ENCODE measurements around the gene PAK1.
A peak's percentile ranks its signal among the peaks of the same experiment; 100 is the strongest.
"Not testable (repeated sequence)": the region's sequence is repeated elsewhere in the genome, so short reads cannot be mapped to it uniquely, and the experiment has no call there.

Gene PAK1

GRCh38 chr11:77473801-77474683, at the start of gene PAK1:
TSS of gene PAK1 (minus strand) at chr11:77474094. CDS start at chr11:77392520, 81,574 bp downstream.
- peak; percentile 75 for DNase-seq (ENCODE audit: low spot score)

GRCh38 chr11:77522215-77522614, 48.3 kb upstream of the PAK1 start:
- no peak for DNase-seq (ENCODE audit: low spot score)

GRCh38 chr11:77519847-77520246, 46.0 kb upstream of the PAK1 start:
- no peak for DNase-seq (ENCODE audit: low spot score)

- DNase-seq (ENCODE audit: low spot score) = no peak
These were observed 44.6 kb upstream of the PAK1 start for GRCh38 chr11:77518471-77518870.

GRCh38 chr11:77517753-77518152, 43.9 kb upstream of the PAK1 start:
- no peak for DNase-seq (ENCODE audit: low spot score)

- DNase-seq (ENCODE audit: low spot score) = no peak
These were observed 43.3 kb upstream of the PAK1 start for GRCh38 chr11:77517226-77517625.

- DNase-seq (ENCODE audit: low spot score) = no peak
These were observed 41.6 kb upstream of the PAK1 start for GRCh38 chr11:77515483-77515882.

- no peak for DNase-seq (ENCODE audit: low spot score)
These were observed 41.2 kb upstream of the PAK1 start for GRCh38 chr11:77515063-77515462.

GRCh38 chr11:77512092-77512491, 38.2 kb upstream of the PAK1 start:
- peak; percentile 43 for DNase-seq (ENCODE audit: low spot score)

GRCh38 chr11:77510851-77511250, 37.0 kb upstream of the PAK1 start:
- DNase-seq (ENCODE audit: low spot score) = no peak

GRCh38 chr11:77510095-77510494, 36.2 kb upstream of the PAK1 start:
- no peak for DNase-seq (ENCODE audit: low spot score)

- DNase-seq (ENCODE audit: low spot score) = no peak
These were observed 34.1 kb upstream of the PAK1 start for GRCh38 chr11:77508019-77508418.

GRCh38 chr11:77506857-77507256, 33.0 kb upstream of the PAK1 start:
- no peak for DNase-seq (ENCODE audit: low spot score)

- no peak for DNase-seq (ENCODE audit: low spot score)
These were observed 32.1 kb upstream of the PAK1 start for GRCh38 chr11:77505956-77506355.

GRCh38 chr11:77503006-77503405, 29.1 kb upstream of the PAK1 start:
- no peak for DNase-seq (ENCODE audit: low spot score)

- no peak for DNase-seq (ENCODE audit: low spot score)
These were observed 28.5 kb upstream of the PAK1 start for GRCh38 chr11:77502346-77502905.

- peak; percentile 28 for DNase-seq (ENCODE audit: low spot score)
These were observed 27.9 kb upstream of the PAK1 start for GRCh38 chr11:77501758-77502157.

GRCh38 chr11:77497368-77497767, 23.5 kb upstream of the PAK1 start:
- DNase-seq (ENCODE audit: low spot score) = peak; percentile 38

- no peak for DNase-seq (ENCODE audit: low spot score)
These were observed 21.6 kb upstream of the PAK1 start for GRCh38 chr11:77495526-77495925.

GRCh38 chr11:77490035-77490434, 16.1 kb upstream of the PAK1 start:
- DNase-seq (ENCODE audit: low spot score) = not testable (repeated sequence)

GRCh38 chr11:77487790-77488189, 13.9 kb upstream of the PAK1 start:
- DNase-seq (ENCODE audit: low spot score) = no peak

GRCh38 chr11:77479746-77480352, 6.0 kb upstream of the PAK1 start:
- DNase-seq (ENCODE audit: low spot score) = no peak

- DNase-seq (ENCODE audit: low spot score) = no peak
These were observed 1.3 kb upstream of the PAK1 start for GRCh38 chr11:77475206-77475605.
